ENCODE results near the gene GALNT18.
"Not testable (repeated sequence)": the region's sequence is repeated elsewhere in the genome, so short reads cannot be mapped to it uniquely, and the experiment has no call there.

GALNT18 gene

GRCh38 chr11:11387622-11388305 lies 234.0 kb downstream of the GALNT18 start:
- no peak for DNase-seq (ENCODE audit: low read depth, low spot score)

GRCh38 chr11:11387207-11387606 lies 234.6 kb downstream of the GALNT18 start:
- DNase-seq (ENCODE audit: low read depth, low spot score), result no peak

GRCh38 chr11:11384829-11385228 lies 237.0 kb downstream of the GALNT18 start:
- DNase-seq (ENCODE audit: low read depth, low spot score), result no peak

GRCh38 chr11:11383995-11384394 lies 237.8 kb downstream of the GALNT18 start:
- no peak for DNase-seq (ENCODE audit: low read depth, low spot score)

GRCh38 chr11:11382858-11383532 lies 238.8 kb downstream of the GALNT18 start:
- peak; percentile 45 for DNase-seq (ENCODE audit: low read depth, low spot score)

- DNase-seq (ENCODE audit: low read depth, low spot score), result no peak
These were observed 240.2 kb downstream of the GALNT18 start for GRCh38 chr11:11381471-11382105.

DNA sequence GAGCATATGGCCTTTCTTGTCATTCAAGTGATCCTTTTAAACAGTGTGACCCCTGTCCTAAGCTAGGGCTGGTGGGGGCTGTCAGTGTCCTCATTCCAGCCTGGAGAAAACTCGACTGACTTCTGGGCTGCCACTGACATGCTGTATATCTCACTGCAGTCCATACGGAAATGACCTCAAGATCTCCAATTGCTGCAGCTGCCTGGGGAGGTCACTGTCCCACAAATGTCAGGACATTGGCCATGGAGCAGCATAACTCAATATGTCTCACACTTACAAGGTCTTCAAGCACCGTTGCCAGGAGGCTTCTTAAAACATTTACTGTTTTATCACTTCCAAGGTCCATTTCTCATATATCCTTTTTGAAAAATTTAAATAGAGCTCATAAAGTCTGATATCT lies 240.9 kb downstream of the GALNT18 start:
- DNase-seq (ENCODE audit: low read depth, low spot score), result no peak

DNA sequence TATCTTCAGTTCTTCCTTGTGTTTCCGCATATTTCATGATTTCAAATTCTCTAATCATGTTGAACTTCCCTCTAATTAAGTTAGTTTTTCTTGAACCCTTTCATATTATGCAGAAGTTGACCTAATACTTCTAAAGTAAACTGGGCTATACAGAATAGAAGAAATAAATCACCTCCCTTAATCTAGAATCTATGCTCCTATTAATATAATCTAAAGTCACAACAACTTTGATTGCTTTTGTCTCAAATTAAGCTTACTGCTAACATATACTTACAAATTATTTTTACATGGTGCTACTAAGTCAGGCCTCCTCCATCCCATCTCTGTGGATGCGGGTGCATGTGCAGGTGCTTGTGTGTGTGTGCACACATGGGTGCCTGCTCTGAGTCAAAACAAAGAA lies 241.5 kb downstream of the GALNT18 start:
- no peak for DNase-seq (ENCODE audit: low read depth, low spot score)

- no peak for DNase-seq (ENCODE audit: low read depth, low spot score)
These were observed 242.1 kb downstream of the GALNT18 start for GRCh38 chr11:11379661-11380060.

DNA sequence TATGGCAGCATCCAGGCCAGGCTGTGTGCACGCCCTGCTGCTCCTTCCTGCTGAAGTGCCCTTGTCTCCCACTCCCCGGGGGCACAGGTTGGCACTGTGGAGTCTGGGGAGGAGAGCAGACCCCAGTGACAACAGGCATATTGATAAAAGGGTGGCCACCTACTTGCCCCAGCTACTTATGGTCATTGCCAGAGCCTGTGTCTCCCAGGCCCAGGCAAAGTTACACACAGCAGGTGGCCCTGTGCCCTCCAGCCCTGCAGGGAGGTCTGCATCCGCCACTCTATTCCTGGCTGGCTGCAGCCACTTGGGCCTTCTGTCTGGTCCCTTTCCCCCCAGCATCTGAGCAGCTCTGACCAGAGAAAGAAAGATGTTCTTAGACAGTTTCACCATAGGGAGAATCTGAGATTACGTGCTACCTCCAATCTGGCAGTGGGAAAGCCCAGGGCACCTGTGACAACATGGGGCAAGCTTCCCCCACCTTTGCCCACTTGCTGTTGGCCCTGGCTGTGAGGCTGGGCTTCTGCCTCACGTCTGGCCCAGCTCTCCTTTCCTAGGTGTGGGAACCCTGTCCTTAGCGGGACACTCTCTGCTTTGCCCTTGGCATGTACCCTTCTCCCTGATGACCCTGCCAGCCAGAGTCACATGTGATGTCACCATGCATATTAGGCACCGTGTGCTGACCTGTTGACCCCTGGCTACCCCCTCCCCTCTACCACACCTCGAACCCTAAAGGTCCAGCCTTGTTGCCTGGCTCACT lies 243.4 kb downstream of the GALNT18 start:
- DNase-seq (ENCODE audit: low read depth, low spot score), result no peak

- DNase-seq (ENCODE audit: low read depth, low spot score), result no peak
These were observed 247.3 kb downstream of the GALNT18 start for GRCh38 chr11:11374358-11375148.

- DNase-seq (ENCODE audit: low read depth, low spot score), result no peak
These were observed 247.9 kb downstream of the GALNT18 start for GRCh38 chr11:11373934-11374333.

DNA sequence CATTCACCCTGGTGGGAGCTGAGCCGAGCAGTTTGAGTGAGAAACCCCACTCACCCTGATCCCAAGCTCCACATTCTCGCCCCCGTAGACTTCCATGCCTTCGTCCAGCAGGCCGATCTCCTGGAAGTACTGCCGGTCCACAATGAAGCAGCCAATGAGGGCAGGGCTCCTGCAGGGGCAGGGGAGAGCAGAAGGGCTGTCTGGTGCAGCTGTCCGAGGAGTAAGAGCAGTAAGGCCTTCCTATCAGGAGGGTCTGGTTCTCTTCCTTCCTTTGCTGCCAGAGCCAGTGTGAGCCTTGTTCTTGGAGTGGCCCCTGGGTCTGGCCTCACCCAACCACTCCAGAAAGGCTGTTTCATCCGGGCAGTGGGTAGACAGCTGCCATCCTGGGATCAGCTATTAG lies 249.3 kb downstream of the GALNT18 start:
- no peak for DNase-seq (ENCODE audit: low read depth, low spot score)

DNA sequence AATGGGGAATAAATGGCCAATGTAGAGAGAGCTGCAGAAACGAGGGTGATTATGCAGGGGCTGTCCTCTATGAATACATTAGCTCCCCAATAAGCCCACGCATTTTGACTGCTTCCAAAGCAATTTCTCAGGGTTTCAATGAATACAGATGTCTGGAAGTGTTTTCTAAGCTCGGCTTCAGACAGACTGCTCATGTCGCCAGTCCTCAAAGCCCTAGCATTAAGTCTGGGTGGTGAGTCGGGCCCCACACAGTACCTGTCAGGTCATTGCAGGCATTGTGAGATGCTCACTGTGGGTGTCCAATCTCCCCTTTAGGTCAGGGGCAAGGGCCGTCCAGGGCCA lies 250.9 kb downstream of the GALNT18 start:
- no peak for DNase-seq (ENCODE audit: low read depth, low spot score)

DNA sequence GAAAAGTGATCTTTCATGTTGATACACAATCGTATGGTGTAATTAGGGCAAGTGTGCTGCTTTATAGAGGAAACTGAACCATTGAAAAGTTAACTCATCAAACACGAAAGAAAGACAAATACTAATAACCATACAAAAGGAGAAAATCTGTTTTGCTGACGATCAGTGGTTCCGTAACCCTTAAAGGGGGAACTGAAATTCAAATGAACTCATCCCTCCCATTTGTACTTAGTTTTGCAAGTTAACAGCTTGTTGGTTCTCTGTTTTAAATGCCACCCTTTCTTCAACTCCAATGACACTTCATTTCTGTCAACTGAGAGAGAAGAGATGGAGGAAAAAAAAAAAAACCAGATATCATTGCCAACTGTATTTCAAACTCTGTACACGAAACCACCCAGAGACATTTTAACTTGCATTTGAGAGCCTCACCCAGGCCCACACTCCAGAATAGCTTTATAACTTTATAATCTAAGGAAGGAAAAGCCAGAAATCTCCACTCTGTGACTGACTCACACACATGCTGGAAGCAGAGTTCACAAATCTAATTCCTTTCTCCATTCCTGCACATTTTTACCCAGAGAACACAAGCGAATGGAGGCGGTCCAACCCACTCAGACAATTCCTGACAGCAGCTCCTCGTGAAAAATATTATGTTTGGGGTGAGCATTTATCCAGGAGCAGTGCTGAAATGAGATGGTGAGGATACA lies 251.4 kb downstream of the GALNT18 start:
- no peak for DNase-seq (ENCODE audit: low read depth, low spot score)

DNA sequence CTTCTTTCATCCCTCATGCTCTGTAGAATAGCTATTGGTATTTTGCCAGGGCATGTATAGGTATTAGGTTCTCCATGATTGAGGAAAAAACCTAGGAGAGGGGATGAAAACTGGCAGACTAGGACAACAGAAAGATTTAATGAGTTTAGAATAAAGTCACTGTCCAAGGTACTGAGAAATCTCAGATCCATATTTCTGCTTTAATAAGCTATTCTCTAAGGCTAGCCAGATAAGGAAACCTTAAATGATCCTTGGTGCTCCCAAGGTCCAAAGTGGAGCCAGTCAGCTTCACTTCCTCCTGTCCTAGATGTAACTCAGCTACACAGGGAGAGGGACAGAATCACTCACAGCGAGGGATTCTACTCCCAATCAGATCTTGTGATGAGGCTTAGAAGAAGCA lies 255.0 kb downstream of the GALNT18 start:
- no peak for DNase-seq (ENCODE audit: low read depth, low spot score)

DNA sequence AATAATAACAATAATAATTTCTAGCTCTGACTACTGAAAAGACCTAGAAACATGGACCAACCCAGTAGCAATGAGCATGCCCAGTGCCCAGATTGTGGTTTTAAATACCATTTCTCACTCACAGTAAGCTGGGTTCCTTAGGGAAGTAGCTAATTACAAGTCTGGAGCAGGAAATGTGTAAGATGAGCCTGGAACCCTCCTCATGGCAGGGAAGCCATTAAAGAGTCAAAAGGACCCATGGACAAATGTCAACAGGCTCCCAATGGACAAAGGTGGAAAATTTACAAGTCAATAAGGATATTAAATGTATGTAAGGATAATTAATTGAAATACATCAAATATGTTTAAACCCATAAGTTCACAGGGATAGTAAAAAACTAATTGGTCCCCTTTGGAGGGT lies 258.1 kb downstream of the GALNT18 start:
- no peak for DNase-seq (ENCODE audit: low read depth, low spot score)

- no peak for DNase-seq (ENCODE audit: low read depth, low spot score)
These were observed 262.2 kb downstream of the GALNT18 start for GRCh38 chr11:11359611-11360010.

DNA sequence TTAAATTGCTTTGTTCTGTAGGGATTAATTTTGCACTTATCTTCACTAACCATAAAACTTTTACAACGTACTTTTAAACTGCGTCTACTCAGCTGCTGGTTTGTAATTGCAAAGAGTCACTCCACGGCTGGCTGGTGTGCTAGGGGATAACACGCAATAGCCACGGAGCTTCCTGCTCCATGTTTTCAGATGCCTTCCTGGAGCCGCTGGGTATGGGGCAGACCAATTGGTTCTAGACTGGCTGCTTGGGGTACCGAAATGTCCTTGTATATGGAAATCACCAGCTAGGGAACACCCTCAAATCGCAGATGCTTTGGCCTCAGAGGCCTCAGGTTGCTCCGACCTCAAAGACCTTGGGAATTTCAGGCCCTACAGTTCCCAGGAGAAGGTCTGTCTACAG lies 265.0 kb downstream of the GALNT18 start:
- no peak for DNase-seq (ENCODE audit: low read depth, low spot score)

GRCh38 chr11:11352878-11353277 lies 268.9 kb downstream of the GALNT18 start, which contains the start of gene CSNK2A3:
Gene CSNK2A3, minus strand, starts transcription at chr11:11353250. Its CDS starts 131 bp downstream, at chr11:11353119.
- not testable (repeated sequence) for DNase-seq (ENCODE audit: low read depth, low spot score)

DNA sequence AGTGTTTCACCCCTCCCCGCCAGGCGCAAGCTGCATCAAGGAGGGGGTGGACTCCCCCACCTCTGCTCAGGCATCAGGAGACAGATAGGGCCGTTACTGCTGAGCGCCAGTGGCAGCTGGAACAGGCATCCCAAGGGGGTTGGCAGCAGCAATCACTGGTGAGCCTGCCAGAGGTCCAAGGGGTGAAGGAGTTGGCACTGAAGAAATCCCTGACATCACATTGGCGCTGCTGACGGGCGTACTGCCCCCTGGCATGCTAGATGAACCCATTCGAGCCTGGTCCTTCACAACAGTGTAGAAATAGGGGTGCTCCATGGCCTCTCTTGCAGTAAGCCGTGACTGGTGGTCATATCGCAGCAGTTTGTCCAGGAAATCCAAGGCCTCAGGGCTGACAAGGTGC lies 270.0 kb downstream of the GALNT18 start:
- DNase-seq (ENCODE audit: low read depth, low spot score), result not testable (repeated sequence)
